Measurements from ENCODE around the gene CPEB3. TPM values are rescaled to one million over a fixed set of nuclear protein-coding genes. Genes with fewer than 3 reads are reported as not detected.
"Not testable (repeated sequence)": the region's sequence is repeated elsewhere in the genome, so short reads cannot be mapped to it uniquely, and the experiment has no call there.

Gene CPEB3
- total RNA-seq, result 6.9 TPM
- long read RNA-seq, partial matches to known transcripts, result 2 of 10 reads
- long read RNA-seq, other reads (novel, unspliced or antisense), result 8 of 10 reads

DNA sequence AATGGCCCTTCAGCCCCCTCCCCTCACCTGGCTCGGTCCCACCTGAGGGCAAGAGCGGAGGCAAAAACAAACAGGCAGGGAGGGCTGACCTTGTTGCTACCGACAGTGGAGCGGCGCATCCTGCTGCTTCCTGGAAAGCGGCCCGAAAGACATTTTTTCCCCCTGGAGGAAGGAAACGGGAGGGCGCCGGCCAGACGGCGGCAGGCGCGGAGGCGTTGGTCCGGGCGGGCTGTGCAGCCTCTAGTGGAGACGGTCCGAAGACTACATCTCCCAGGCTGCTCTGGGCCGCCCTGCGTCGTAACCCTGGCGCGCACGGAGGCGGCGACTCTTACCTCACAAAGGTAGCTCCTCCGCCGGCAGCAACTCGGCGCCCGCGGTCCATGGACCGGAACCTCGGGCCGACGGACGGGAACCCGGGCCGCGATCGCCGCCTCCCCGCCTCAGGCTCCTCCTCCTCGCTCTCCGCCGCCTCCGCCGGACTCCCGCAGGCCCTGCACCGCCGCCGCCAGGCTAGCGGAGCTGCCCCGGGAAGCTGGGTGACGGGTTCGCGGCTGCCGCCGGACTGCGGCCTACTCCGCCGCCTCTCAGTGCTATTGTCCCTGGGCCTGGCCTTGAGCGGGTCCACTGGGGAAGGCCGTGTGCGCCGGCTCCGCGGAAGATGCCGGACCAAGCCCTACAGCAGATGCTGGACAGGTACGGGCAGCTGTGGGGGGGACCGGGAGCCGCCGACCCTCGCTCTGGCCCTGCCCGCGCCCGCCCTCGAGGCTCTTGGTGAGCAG is at the start of gene CPEB3, which contains the start of gene MARCHF5:
TSS of gene CPEB3 (minus strand) at position 242 of the 779 bp plus-strand sequence. CDS start 50,728 bp downstream, outside the sequence.
TSS of gene MARCHF5 (plus strand) at position 331 of the 779 bp plus-strand sequence. CDS start at position 659, 328 bp downstream.
- DNase-seq, result peak; percentile 99
- Histone ChIP-seq H3K9me3 (no peaks in the 10 kb centered on the region), H3K27ac (peak within 1 kb of the TSS; percentile 95), H3K36me3 (peaks cover 5% of the 10 kb centered on the region), H3K4me1 (peaks cover 21% of the 10 kb centered on the region), H3K27me3 (ENCODE audit: low read depth) (no peaks in the 10 kb centered on the region), H3K4me3 (peak within 1 kb of the TSS; percentile 95)
- TF ChIP-seq, protein P1, sequence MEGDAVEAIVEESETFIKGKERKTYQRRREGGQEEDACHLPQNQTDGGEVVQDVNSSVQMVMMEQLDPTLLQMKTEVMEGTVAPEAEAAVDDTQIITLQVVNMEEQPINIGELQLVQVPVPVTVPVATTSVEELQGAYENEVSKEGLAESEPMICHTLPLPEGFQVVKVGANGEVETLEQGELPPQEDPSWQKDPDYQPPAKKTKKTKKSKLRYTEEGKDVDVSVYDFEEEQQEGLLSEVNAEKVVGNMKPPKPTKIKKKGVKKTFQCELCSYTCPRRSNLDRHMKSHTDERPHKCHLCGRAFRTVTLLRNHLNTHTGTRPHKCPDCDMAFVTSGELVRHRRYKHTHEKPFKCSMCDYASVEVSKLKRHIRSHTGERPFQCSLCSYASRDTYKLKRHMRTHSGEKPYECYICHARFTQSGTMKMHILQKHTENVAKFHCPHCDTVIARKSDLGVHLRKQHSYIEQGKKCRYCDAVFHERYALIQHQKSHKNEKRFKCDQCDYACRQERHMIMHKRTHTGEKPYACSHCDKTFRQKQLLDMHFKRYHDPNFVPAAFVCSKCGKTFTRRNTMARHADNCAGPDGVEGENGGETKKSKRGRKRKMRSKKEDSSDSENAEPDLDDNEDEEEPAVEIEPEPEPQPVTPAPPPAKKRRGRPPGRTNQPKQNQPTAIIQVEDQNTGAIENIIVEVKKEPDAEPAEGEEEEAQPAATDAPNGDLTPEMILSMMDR (IDR thresholded peaks at IDR 0.05), result peak; percentile 69
- ATAC-seq, result peak; percentile 99 to 100
- intact Hi-C loops (cut with DNase I), result no loop called here

DNA sequence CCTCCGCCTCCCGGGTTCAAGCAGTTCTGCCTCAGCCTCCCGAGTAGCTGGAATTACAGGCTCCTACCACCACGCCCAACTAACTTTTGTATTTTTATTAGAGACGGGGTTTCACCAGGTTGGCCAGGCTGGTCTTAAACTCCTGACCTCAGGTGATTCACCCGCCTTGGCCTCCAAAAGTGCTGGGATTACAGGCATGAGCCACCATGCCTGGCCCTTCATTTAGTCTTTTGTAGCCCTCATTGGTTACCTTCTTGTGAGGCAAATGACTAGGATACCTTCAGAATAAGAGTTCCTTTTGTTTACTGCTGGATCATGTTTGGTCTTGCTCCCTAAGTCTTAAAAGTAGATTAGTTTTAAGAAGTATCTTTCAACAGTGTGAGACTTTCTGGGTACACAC is 39.0 kb upstream of the CPEB3 start:
- H3K36me3 ChIP-seq; intact Hi-C loops (cut with DNase I); ATAC-seq: not testable (repeated sequence)

DNA sequence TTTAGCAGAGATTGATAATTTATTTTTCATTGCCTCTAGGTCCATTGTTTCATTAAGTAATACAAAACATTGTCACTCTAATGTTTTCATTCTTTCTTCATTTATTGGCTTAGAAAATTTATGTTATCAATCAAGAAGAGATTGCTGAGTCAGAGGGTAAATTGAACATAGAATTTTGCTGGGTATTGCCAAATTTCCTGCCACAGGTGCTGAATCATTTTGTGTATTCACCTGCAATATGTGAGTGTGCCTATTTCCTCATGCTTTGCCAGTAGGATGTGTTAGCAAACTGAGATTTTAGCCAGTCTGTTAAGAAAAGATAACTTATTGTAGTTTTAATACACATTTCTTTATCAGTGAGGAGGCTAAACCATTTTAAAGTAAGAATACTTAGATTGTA is 38.1 kb upstream of the CPEB3 start:
- H3K9me3 ChIP-seq, result no peaks in the 10 kb centered on the region
- DNase-seq, result no peak
- peaks cover 10% of the 10 kb centered on the region for H3K4me1 ChIP-seq
- no peak for ATAC-seq
- H3K27ac ChIP-seq, result no peak overlapping the region
- H3K4me3 ChIP-seq, result no peak overlapping the region
- TF ChIP-seq, protein P1 (IDR thresholded peaks at IDR 0.05), result no peak
- intact Hi-C loops (cut with DNase I), result no loop called here
- no peaks in the 10 kb centered on the region for H3K27me3 ChIP-seq (ENCODE audit: low read depth)
- no peaks in the 10 kb centered on the region for H3K36me3 ChIP-seq

More for the DNA sequence above, 39.0 kb upstream of the CPEB3 start:
- not testable (repeated sequence) for H3K27me3 ChIP-seq (ENCODE audit: low read depth); H3K4me3 ChIP-seq; DNase-seq; H3K9me3 ChIP-seq; H3K4me1 ChIP-seq; H3K27ac ChIP-seq

DNA sequence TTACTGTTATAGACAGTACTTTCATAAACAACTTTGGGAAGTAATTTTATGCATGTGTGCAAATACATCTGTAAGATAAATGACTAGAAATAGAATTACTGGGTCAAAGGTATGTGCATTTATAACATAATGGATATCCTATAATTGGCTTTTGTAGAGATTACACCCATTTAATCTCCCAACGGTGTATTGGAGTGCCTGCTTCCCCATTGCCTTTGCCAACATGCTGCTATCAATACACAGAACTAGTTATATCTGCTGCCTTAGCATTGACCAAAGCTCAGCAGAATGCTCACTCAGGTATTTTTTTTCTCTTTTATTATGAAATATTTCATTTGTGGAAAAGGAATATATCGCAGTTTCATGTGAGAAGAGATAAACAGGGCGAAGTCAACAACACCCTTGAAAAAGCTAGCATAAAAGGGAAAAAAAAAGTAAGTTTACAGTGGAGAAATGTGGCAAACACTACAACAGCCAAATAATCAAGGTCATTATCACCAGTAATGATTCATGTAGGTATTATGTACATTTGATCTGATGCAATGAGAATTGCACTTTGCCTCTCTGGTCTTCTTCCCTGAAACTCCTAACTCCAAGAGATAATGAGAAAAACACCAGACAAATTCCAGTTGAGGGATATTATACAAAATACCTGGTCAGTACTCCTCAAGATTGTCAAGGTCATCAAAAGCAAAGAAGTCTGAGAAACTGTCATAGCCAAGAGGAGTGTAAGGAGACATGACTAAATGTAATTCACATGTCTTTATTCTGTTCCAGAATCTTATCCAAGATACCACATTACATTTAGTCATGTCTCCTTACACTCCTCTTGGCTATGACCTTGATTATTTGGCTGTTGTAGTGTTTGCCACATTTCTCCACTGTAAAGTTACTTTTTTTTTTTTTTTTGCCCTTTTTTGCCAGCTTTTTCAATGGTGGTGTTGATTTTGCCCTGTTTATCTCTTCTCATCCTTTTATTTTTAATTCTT is 36.9 kb upstream of the CPEB3 start:
- peaks cover 10% of the 10 kb centered on the region for H3K4me1 ChIP-seq
- no peaks in the 10 kb centered on the region for H3K9me3 ChIP-seq
- no peak for DNase-seq
- no peak for ATAC-seq
- H3K27me3 ChIP-seq (ENCODE audit: low read depth), result no peaks in the 10 kb centered on the region
- no peaks in the 10 kb centered on the region for H3K36me3 ChIP-seq
- H3K27ac ChIP-seq, result no peak overlapping the region
- intact Hi-C loops (cut with DNase I), result no loop called here
- TF ChIP-seq, protein P1 (IDR thresholded peaks at IDR 0.05), result no peak
- no peak overlapping the region for H3K4me3 ChIP-seq

DNA sequence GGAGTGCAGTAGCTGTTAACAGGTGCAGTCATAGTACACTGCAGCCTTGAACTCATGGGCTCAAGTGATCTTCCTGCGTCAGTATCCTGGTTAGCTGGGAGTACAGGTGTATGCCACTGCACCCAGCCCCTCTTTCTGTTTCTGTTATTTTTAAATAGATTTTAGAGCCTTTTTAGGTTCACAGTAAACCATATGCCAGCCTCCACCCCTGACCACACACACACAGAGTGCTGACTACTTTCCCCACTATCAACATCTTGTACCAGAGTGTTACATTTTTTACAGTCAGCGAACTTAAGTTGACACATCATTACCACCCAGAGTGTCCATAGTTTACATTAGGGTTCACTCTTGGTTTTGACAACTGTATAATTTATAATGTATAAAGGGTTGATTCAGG is 32.2 kb upstream of the CPEB3 start:
- H3K4me3 ChIP-seq, result no peak overlapping the region
- H3K36me3 ChIP-seq, result peaks cover 14% of the 10 kb centered on the region
- no peaks in the 10 kb centered on the region for H3K27me3 ChIP-seq (ENCODE audit: low read depth)
- no peak overlapping the region for H3K27ac ChIP-seq
- no peaks in the 10 kb centered on the region for H3K4me1 ChIP-seq
- ATAC-seq, result no peak
- H3K9me3 ChIP-seq, result no peaks in the 10 kb centered on the region
- DNase-seq, result no peak
- intact Hi-C loops (cut with DNase I), result no loop called here
- TF ChIP-seq, protein P1 (IDR thresholded peaks at IDR 0.05), result no peak

Data from lower lobe of right lung (tissue), 2 donors.